CD4-positive, alpha-beta T cell treated with Interferon gamma for 1 hour (primary cell): ENCODE measurements around the gene GRHL1.

Experiments
- DNase-seq: peaks from one replicate; pipeline ENCODE4 v3.0.0-alpha.2; 2020

Gene GRHL1

GRCh38 chr2:9995059-9995458 lies 43.6 kb downstream of the GRHL1 start:
- DNase-seq, result no peak

- DNase-seq, result no peak
These were observed 44.8 kb downstream of the GRHL1 start for GRCh38 chr2:9996321-9996720.

GRCh38 chr2:9997936-9998335 lies 46.4 kb downstream of the GRHL1 start:
- no peak for DNase-seq

- DNase-seq, result no peak
These were observed 47.6 kb downstream of the GRHL1 start for GRCh38 chr2:9998916-9999654.

- no peak for DNase-seq
These were observed 48.2 kb downstream of the GRHL1 start for GRCh38 chr2:9999693-10000092.

- no peak for DNase-seq
These were observed 49.0 kb downstream of the GRHL1 start for GRCh38 chr2:10000541-10000940.

- no peak for DNase-seq
These were observed 50.1 kb downstream of the GRHL1 start for GRCh38 chr2:10001586-10001985.

GRCh38 chr2:10002109-10002508 lies 50.6 kb downstream of the GRHL1 start:
- DNase-seq, result no peak

GRCh38 chr2:10002681-10003080 lies 51.2 kb downstream of the GRHL1 start:
- no peak for DNase-seq

- no peak for DNase-seq
These were observed 52.0 kb downstream of the GRHL1 start for GRCh38 chr2:10003206-10004125.

GRCh38 chr2:10004401-10004800 lies 52.9 kb downstream of the GRHL1 start:
- no peak for DNase-seq

GRCh38 chr2:10004836-10005235 lies 53.3 kb downstream of the GRHL1 start:
- DNase-seq, result no peak

- DNase-seq, result no peak
These were observed 54.2 kb downstream of the GRHL1 start for GRCh38 chr2:10005461-10006235.

- DNase-seq, result no peak
These were observed 55.0 kb downstream of the GRHL1 start for GRCh38 chr2:10006236-10007161.

- no peak for DNase-seq
These were observed 55.9 kb downstream of the GRHL1 start for GRCh38 chr2:10007435-10007834.

GRCh38 chr2:10007921-10008808 lies 56.7 kb downstream of the GRHL1 start:
- no peak for DNase-seq

- DNase-seq, result no peak
These were observed 57.3 kb downstream of the GRHL1 start for GRCh38 chr2:10008809-10009176.

GRCh38 chr2:10009271-10009810 lies 57.8 kb downstream of the GRHL1 start:
- DNase-seq, result no peak

- DNase-seq, result no peak
These were observed 58.6 kb downstream of the GRHL1 start for GRCh38 chr2:10009811-10010781.
